Hematopoietic multipotent progenitor cell treated with erythropoietin and hydrocortisone succinate and interleukin-3 and kit ligand, for 8 days (in vitro differentiated cells): ENCODE measurements around the gene TNFSF9.
"Not testable (repeated sequence)": the region's sequence is repeated elsewhere in the genome, so short reads cannot be mapped to it uniquely, and the experiment has no call there.

Experiments
- DNase-seq: peaks from one replicate; pipeline ENCODE4 v3.0.0-alpha.2; 2015

Gene TNFSF9

GRCh38 chr19:6576869-6577475 is 46.1 kb downstream of the TNFSF9 start:
- peak; percentile 92 for DNase-seq

- DNase-seq = peak; percentile 97
Measured at GRCh38 chr19:6577476-6578125, 46.8 kb downstream of the TNFSF9 start.

GRCh38 chr19:6579450-6580178 is 48.8 kb downstream of the TNFSF9 start:
- peak; percentile 37 for DNase-seq

GRCh38 chr19:6580313-6580712 is 49.5 kb downstream of the TNFSF9 start:
- no peak for DNase-seq

- DNase-seq = not testable (repeated sequence)
Measured at GRCh38 chr19:6582515-6583484, 52.0 kb downstream of the TNFSF9 start.
